GM21529 (cell line): ENCODE measurements around the gene KCNH1.

Source experiments
- ATAC-seq: cut with Tn5 transposase; IDR thresholded peaks from one replicate; pipeline ENCODE4 v1.9.1; 2021; ENCODE audit not compliant: unreplicated experiment

Gene KCNH1

DNA sequence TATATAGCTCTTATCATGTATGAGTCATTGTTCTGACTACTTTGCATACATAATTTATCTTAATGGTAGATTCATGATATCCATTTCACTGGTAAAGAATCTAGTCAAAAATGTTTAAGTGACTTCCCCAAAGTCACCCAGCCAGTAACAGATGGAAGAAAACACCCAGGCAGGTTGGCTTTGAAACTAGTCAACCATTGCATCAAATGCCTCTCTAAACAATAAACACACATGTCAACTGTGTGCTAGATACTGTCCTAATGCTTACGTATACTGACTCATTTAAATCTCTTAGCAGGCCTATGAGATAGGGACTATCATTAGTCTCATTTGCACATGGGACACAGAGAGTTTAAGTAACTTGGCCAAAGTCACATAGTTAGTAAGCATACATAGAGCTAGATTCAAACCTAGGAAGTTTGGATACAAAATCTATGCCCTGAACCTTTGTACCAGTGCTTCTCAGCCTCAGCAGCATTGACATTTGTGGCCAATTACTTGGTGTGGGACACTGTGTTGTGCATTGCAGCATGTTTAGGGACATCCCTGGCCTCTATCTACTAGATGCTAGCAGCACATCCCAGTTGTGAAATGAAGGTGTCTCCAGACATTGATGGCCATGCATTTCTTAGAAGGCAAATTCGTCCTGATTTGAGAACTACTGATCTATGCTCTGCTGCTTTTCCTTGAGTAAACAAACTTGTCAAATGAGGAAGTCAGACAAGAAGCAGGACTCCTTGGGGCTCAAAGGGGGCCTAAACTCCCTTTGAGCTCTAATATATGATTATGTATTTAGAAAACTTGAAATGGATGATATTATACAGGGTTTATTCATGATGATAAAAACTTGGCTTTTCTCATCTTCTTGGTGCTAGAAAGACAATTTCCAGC is 316.3 kb downstream of the KCNH1 start:
- ATAC-seq, result no peak

DNA sequence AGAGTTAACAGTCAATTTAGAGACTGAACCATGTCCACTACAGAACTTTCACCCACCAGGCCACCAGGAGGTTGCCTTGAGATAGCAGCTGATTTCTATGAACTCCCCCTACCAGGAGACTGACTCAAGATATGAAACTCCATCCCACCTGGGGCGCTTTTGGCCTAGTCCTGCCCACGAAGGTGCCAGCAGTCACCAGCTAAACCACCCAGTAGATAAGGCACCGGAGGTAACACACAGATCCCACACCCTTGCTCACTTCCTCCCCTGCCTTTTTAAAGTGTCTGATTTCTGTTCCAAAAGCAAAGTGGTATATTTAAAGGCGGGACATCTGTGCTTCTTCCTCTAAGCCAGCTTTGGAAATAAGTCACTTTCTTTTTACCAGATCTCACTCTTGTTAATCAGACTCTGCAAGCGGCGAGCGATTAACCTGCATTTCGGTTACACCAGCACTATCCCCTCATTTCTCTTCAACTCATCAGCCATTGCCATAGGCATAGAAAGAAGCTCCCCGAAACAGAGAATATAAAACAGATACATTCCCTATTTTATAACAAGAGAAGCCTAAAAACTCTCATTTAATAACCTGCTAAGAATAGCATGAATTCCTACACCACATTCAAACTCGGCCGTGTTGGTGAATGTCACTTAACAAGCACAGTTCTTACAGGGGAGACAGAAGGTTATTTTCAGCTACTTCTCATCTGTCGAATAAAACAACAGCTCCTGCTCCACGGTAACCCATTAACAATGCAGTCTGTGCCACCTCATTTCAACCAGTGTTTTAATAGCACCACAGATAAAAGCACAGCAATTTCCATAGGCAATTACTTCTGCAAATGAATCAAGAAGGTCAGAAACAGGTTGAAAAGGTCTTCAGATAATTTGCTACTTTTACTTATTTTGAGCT is 318.1 kb downstream of the KCNH1 start:
- ATAC-seq, result no peak

DNA sequence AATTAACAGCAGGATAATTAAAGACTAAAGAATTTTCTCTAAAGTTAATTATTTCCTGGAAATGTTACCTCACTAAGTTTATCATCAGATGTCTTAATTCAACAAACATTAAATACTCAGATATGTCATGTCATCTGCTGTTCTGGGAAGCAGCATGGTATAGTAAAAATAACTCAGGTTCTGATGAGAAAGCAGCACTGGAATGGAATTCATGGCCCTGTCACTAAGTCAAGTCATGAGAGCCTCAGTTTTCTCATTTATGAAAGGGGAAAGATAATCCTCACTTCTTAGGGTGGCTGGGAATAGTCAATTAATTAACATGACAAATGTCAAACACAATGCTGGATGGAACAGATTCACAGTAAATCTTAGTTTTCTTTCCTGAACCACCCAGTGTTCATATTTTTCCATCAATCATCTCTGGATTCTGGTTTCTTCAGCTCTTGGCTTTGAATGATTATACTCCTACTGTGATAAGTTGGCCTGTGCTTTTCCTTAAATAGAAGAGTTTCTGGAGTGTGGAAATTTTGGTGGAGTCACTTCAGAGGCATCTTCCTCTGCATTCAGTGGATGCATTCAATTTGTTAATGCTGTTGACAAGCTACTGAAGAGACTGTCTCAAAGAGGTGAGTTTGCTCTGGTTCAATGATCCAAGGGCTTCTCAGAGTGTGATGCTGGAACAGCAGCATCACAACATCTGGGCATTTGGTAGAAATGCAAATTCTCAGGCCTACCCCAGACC is 319.4 kb downstream of the KCNH1 start:
- ATAC-seq, result no peak

DNA sequence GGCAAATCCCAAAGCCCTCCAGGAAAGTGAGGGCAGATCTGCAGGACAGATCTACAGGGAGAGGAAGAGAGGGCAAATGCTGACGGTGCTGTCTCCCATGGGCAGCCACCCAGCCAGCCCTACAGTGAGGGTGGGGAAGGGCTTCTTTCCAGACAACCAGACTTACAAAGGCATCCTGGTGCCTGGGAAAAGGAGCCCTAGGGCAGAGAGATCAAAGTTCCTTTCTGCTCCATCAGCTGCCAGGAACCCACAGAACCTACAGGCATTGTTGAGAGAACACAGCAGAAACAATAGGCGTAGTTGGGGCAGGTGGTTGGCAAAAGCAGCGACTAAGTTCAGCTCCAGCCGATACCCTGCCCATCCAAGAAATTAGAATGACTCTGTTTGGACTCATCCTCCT is 332.4 kb downstream of the KCNH1 start:
- no peak for ATAC-seq

DNA sequence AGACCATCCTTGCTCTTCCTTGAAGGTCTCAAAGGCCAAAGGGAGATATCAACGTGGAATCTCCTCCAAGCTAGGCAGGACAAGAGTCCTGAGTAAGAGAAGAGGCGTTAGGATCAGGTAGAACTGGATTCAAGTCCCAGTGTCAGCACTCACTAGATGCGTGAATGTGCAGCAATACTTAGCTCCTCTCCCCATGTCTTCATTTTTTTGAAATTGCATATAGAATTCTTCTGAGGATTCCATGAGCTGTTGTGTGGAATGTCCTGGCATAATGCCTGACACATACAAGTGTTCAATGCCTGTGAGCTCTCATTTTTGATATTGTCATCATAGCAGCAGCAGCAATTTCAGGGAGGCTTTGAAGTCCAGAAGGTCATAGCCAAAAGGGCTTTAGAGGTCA is 333.2 kb downstream of the KCNH1 start:
- no peak for ATAC-seq

DNA sequence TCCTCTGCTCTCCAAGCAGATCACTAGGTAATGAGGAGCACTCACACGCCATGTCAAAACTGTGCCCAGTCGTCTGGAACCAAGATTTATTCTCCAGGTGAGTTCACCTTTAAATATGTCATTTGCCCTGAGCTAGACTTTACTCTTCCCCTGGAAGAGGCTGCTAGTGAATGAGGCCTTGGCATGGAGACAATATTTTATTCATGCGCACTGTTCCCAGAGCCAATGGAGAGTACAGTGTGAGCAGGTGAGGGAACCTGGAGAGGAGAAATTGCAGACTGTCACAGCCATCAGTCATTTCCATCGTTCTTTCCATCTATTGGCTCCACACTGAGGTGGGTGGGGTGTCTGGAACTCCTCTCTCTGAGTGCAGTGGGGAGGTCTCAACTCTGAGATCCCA is 333.6 kb downstream of the KCNH1 start:
- no peak for ATAC-seq

DNA sequence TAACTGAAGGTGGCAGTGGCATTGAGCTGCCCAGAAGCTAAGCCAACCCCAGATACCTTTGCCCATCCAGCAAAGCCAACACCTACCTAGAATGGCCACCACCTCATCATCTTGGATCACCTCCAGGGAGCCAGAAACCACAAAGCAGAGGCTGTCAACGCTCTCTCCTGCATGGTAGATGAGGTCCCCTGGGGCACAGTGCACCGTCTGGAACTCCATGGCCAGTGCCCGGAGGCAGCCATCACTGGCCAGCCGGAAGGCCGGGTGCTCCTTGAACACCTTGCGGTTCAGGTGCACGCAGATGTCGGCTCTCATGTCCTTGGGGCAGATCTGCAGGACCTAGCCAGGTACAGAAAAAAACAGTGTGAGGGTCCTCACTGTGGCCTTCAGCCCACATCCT is 336.5 kb downstream of the KCNH1 start:
- ATAC-seq, result no peak

DNA sequence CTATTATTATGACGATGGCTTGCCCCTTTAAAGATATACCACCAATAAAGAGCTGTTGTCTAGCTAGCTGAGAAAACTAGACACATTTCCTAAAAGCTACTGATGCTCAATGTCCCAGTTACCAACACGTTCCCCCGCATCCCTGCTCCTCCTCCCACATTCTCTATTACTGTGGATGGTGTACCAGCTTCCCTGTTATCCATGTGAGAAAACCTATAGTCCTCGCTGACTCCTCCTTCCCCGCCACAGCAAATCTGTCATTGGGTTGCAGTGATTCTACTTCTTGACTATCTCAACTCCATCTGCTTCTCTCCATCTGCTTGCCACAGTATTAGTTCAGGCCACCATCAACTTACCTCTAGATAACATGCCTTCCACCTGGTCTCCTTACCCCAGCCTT is 337.5 kb downstream of the KCNH1 start:
- no peak for ATAC-seq

DNA sequence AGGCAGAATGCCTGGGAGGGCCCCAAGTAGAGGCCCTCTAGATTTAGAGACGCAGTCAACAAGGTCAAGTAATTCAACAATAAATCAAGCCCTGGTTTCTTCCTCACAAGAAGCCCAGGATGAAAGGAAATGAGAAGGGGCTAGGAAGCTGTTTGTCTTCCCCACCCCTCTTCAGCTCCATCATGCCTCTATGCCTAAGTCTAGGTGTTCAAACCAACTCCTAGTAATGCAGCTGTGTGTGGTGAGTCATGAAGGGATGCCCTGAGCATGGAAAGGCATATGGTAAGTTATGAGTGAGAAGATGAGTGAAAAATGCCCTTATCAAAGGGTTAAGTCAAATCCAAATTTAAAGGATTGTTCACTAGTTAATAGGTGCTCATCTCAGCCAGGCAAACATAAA is 339.5 kb downstream of the KCNH1 start:
- ATAC-seq, result no peak

DNA sequence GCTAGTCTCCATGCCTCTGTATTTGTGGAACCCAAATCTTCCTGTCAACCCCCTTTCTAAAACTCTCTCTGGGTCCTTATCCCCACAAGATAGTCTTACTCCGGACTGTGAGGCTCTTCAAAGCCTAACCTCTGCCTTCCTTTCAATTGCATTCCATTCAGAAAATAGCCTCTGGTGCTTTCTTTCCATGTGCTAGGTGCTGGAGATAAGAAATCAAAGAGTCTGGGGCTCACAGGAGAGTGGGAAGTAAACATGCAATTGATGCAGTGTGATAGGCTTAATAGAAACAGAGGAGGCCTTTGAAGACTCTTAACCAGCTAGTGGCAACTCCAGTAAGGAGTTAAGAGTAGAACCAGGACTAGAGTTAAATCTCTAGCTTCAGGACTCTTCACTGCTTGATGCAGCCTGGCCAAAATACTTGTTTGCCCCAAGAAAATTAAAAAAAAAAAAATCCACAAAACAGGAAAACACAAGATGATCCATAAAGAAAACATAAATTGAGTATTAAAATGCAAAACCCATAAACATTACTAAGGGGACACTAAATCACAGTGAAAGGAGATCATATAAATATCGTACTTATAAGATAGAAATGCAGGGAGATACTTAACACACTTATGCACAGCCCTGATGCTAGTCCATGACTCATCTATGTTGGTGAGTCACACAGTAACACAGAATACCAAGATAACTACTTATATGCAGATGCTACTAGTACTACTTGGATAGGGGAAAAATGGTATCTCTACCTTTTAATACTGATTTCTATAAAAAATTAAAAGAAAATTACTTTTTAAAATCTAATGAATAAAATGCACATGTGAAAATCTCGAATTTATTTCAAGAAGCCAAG is 341.5 kb downstream of the KCNH1 start:
- ATAC-seq, result no peak

DNA sequence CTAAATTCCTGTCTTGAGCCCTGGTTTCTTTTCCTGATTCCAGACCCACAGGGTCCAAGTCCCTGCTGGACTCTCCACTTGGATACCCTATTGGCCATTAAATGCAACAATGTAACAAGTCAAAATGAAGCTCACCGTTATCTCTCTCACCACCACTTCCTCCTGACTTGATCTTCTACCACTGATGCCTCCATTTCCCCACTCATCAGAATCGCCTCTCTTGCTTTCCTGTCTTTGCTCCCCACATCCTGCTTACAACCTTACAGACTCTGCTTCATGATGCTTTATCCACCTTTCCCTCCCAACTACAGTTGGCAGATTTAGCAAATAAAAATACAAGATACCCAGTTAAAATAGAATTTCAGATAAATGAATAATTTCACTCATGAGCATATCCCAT is 343.8 kb downstream of the KCNH1 start:
- ATAC-seq, result no peak

DNA sequence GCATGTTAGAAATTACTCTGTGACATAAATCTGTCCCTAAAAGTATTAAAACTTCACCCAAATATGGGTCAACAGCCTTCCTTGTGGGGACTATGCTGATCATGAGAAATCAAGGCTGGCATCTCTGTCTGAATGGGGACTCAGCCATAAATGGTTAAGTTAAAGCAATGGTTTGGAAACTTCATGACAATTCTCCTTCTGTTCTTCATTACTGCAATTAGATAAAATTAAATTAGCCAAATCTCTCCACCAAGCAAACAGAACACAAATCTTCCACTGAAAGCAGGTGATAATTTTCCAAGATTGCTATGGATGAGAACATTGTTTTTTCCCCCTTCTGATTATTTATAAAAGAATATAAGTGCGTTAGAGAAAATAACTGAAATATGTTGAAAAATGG is 346.1 kb downstream of the KCNH1 start:
- ATAC-seq, result no peak

DNA sequence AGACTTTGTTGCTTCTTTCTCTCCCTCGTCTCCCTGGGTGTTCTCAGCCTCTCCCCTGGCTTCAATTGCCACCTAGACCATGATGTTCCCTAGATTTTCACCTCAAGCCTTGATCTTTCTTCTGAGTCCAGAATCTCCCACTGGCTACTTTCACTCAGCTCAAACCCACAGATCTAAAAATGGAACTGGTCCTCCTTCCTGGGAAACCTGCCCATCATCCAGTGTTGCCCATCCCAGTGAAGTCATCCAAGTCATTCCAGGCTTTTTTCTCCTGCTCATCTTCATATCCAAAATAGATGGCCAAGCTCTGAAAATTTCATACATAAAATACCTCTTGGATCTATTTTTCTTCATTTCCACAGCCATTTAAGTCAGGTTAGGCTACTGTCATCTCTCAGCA is 347.4 kb downstream of the KCNH1 start:
- ATAC-seq, result no peak

DNA sequence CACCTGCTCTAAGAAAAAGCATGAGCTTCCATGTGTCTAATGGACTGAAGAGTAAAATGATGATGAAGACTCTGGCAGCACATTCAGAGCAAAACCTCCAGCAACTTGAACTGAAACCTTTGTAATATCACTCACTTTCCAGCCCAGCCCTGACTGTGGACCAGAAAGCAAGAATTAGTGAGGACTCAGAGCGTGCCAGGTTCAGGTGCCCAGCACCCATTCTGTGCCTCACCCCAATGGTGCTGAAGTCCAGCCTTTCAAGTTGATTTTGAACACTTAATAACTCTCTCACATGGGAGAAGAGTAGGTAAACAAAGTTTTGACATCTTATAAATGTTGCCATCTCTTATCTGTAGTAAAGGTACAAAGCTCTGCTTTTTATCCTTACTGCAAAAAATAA is 350.0 kb downstream of the KCNH1 start:
- no peak for ATAC-seq

DNA sequence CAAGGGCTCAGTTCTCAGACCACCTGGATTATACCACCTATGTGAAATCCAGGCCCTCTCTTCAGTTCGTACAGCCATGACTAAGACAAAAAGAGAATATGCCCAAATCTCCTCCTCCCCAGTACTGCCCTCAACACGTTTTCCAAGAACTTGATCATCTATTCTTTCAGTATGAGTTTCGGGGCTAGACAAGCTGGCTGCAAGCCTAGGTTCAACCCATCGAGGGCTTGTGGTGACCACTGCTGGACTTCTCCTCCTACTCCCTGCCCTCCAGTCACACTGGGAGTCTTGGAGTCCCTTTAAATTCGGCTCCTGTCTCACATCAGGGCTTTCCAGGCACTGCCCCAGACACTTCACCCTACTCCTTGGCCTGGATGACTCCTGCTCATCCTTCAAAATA is 352.3 kb downstream of the KCNH1 start:
- no peak for ATAC-seq

DNA sequence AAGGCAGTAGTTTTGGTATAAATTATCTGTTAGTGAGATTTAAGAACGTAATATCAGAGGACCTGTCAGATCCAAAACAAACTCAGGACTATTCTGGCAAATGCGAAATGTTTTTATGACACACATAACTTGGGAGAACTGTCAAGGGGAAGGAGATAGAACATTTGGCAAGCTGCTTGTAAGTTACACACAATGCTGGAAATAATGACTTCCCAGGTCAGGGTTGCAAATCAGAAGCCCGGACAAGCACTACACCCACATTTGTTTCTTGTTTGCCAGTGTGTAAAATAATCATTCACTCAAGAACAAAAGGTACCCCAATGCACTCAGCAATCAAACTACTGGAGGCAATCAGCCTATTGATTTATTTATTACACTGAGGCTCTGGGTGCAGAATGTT is 354.7 kb downstream of the KCNH1 start:
- ATAC-seq, result no peak

DNA sequence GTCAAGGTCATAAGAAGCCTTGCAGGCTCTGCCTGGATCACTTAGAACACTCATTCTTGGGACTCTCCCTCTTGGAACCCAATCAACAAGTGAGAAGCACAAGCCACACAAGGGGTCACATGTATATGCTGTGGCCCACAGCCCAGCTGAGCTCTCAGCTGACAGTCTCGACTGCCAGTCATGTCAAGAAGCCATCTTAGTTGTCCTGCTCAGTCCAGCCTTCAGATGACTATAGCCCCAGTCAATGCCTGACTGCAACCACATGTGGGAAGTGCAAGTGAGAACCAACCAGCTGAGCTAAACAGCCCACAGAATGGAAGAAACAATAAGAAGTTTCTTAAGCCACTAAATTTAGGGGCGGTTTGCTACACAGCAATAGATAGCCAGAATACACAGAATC is 356.0 kb downstream of the KCNH1 start:
- ATAC-seq, result no peak

DNA sequence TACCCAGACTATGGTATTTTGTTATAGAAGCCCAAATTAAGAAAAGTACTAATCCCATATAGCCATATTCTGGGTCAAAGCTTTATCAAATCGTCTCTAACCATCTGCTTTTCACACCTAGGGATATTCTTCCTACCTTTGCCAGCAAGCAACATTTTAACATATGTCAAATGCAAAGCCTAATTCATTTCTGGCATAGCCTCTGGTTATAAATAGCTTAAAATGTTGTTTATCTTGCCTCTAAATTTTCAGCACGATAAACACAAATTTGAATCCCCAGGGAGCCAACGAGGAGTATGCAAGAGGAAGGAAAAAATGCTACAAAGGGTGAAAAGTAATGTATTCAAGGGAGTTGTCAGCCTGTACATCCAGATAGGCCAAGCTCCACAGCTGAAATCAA is 357.2 kb downstream of the KCNH1 start:
- no peak for ATAC-seq

DNA sequence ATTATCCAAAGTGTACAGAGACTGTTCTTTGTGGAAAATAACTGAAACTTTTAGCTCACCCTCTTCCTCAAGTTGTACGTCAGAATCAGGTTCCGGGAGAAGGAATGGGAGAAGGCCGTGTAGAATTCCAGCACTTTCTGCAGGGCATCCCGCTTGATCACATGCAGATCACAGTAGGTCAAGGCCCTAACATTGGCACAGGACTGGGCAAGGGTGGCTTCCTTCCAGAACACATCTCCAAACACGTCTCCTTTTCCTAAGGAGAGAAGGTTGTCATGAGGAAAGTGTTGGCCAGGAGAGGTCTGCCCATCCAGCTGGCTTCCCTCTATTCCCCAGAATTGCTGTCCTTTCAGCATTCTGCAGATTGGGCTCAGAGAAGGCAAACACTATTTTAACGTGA is 358.7 kb downstream of the KCNH1 start:
- ATAC-seq, result no peak

DNA sequence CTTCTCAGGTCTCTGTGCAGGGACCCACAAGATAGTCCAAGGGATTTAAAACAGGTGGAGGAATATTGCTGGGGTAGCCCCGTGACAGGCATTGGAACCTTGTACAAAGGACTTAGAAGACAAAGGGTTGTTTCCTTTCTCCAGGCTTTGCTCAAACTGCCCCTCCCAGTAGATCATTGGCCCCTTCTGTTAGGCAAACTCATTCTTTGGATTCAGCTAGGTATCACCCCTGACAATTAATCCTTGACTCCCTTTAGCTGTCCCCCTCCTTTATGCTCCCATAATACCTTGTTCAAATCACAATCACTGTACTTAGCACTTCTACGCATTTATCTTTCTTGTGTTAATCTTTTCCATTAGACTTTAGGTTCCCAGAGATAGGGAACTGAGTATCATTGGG is 360.5 kb downstream of the KCNH1 start:
- no peak for ATAC-seq

DNA sequence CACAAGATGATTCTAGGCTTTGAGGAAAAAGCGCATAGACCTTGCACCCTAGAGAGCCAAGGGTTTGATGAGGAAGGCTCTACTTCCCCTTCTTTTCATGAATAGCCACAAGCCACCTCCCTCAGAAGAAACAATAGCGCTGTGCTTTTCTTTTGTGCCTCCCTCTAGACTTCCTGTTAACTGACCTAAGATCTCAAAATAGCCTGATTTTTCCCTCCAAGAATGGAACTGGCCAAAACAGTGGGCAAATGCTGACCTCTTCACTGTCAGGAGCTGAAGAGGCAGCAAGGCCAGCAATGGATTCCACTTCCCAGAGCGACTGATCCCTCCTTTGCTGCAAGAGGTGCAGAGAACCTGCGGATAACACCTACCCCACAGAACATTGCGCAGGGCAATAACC is 362.8 kb downstream of the KCNH1 start:
- no peak for ATAC-seq
